Peyer's patch (tissue), 4 donors: ENCODE results near the gene MCUR1. TPM values are rescaled to one million over a fixed set of nuclear protein-coding genes. Genes with fewer than 3 reads are reported as not detected.
A peak's percentile ranks its signal among the peaks of the same experiment; 100 is the strongest.

Experiments
- DNase-seq, 3 donors: peaks; one replicate each; pipeline ENCODE4 v3.0.0-alpha.2; 2017 to 2019
- H3K27ac ChIP-seq, 4 donors: fragments of 200-600 bp; sonication (generic); one replicate each; pipeline ENCODE4 v1.5.1; 2016 to 2019
- H3K27me3 ChIP-seq, 2 donors: fragments of 200-600 bp; sonication (generic); one replicate each; pipeline ENCODE4 v1.5.1; 2019
- H3K36me3 ChIP-seq, 3 donors: fragments of 200-600 bp; sonication (generic); one replicate each; pipeline ENCODE4 v1.5.1; 2016 to 2019
- H3K4me1 ChIP-seq, 4 donors: fragments of 200-600 bp; sonication (generic); one replicate each; pipeline ENCODE4 v1.5.1; 2016 to 2019
- H3K4me3 ChIP-seq, 4 donors: fragments of 200-600 bp; sonication (generic); 1 replicate in 3 of 4; 2 replicates in 1 of 4; pipeline ENCODE4 v1.5.1; 2016 to 2019; ENCODE audit warnings: mild to moderate bottlenecking in 1 of 4
- H3K9me3 ChIP-seq, 4 donors: fragments of 200-600 bp; sonication (generic); one replicate each; pipeline ENCODE4 v1.5.1; 2016 to 2019; ENCODE audit warnings: mild to moderate bottlenecking in 1 of 4
- CTCF ChIP-seq, 6 experiments: fragments of 450-650 bp in 4 of 6; fragments of 200-600 bp in 2 of 6; sonication (generic) in 1 of 6; IDR thresholded peaks; one replicate each; pipeline ENCODE4 v1.5.1; 2017 to 2019; ENCODE audit warnings: antibody characterized with exemption in 6 of 6, mild to moderate bottlenecking in 3 of 6, moderate library complexity in 1 of 6
- POLR2A ChIP-seq, 2 donors: fragments of 450-650 bp; IDR thresholded peaks; one replicate each; pipeline ENCODE4 v1.5.1; 2017; ENCODE audit warnings: antibody characterized with exemption in 2 of 2, mild to moderate bottlenecking in 2 of 2, moderate library complexity in 2 of 2
- total RNA-seq, 4 donors: library from RNA; depleted of rRNA; stranded (reverse); fragments of >200 nt; gene quantifications; one replicate each; pipeline ENCODE4 v1.1.0, GENCODE V29; 2016

MCUR1 gene
- total RNA-seq, 4 donors from 2014 or later = 20.6 to 49.4 (median 33.6) TPM

- no peaks in the 10 kb centered on the region for H3K27me3 ChIP-seq
- no peak overlapping the region for H3K27ac ChIP-seq
- H3K36me3 ChIP-seq = peaks cover 0 to 64% (median 0%) of the 10 kb centered on the region in 3 donors
- no peaks in the 10 kb centered on the region for H3K4me1 ChIP-seq
- TF ChIP-seq CTCF (IDR thresholded peaks at IDR 0.05) (no peak), POLR2A (IDR thresholded peaks at IDR 0.05) (no peak)
- DNase-seq = no peak
- H3K9me3 ChIP-seq = no peaks in the 10 kb centered on the region
- no peak overlapping the region for H3K4me3 ChIP-seq
Observed at GRCh38 chr6:13800615-13801014, 13.7 kb downstream of the MCUR1 start.

DNA sequence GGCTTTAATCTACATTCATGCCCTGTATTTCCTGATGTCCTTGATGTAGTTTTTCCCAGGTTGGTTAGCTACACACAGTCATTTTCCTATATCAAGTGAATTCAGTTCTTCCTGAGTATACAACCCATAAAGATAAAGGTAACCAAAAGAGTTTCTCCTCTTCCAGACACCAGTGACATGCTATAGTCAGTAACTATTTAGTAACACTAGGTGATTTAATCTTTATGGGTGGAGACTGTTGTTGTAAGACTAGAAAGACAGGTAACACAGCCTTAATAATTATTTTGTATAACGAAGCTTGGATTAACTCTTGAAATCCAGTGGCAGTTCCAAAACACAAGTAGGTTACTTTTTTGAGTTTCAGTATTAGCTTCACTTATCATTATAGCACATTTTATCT is 17.6 kb downstream of the MCUR1 start:
- Histone ChIP-seq H3K27ac (no peak overlapping the region), H3K9me3 (no peaks in the 10 kb centered on the region), H3K36me3 (peaks cover 0 to 63% (median 0%) of the 10 kb centered on the region in 3 donors), H3K4me1 (no peaks in the 10 kb centered on the region), H3K27me3 (no peaks in the 10 kb centered on the region), H3K4me3 (no peak overlapping the region)
- TF ChIP-seq POLR2A (IDR thresholded peaks at IDR 0.05) (no peak), CTCF (IDR thresholded peaks at IDR 0.05) (no peak)
- DNase-seq = no peak

GRCh38 chr6:13795041-13795750 is 19.2 kb downstream of the MCUR1 start:
- Histone ChIP-seq H3K4me3 (no peak overlapping the region), H3K4me1 (no peaks in the 10 kb centered on the region), H3K36me3 (peaks cover 0 to 64% (median 0%) of the 10 kb centered on the region in 3 donors), H3K27me3 (no peaks in the 10 kb centered on the region), H3K9me3 (no peaks in the 10 kb centered on the region), H3K27ac (no peak overlapping the region)
- DNase-seq = peak; percentile 68 to 93 (median 77)
- no peak for TF ChIP-seq POLR2A (IDR thresholded peaks at IDR 0.05)
- peak; percentile 75 to 93 (median 90) for TF ChIP-seq CTCF (IDR thresholded peaks at IDR 0.05)

DNA sequence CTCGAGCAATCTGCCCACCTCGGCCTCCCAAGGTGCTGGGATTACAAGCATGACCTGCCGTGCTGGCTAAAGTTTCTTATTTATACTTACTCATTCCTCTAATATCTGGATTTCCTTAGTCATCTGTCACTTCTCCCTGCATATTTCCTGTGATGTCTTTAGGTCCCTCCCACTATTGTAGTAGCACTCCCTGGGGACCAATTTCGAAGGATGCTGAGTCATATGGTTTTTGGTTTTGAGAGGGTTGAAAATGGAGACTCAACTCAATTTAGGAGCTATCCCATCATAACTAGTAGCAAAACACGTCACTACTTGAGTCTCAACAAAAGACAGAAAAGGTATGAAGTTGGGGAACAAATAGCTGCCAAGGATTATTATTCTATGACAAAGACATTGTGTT is 20.2 kb downstream of the MCUR1 start:
- Histone ChIP-seq H3K4me3 (no peak overlapping the region), H3K4me1 (no peaks in the 10 kb centered on the region), H3K27ac (no peak overlapping the region), H3K36me3 (peaks cover 0 to 65% (median 0%) of the 10 kb centered on the region in 3 donors), H3K27me3 (no peaks in the 10 kb centered on the region), H3K9me3 (no peaks in the 10 kb centered on the region)
- DNase-seq = no peak
- TF ChIP-seq CTCF (IDR thresholded peaks at IDR 0.05) = no peak
- TF ChIP-seq POLR2A (IDR thresholded peaks at IDR 0.05) = no peak

GRCh38 chr6:13789746-13790145 is 24.6 kb downstream of the MCUR1 start:
- H3K36me3 ChIP-seq = peaks cover 0 to 52% (median 0%) of the 10 kb centered on the region in 3 donors
- no peak for TF ChIP-seq POLR2A (IDR thresholded peaks at IDR 0.05)
- no peak for TF ChIP-seq CTCF (IDR thresholded peaks at IDR 0.05)
- H3K4me3 ChIP-seq = no peak overlapping the region
- H3K27ac ChIP-seq = no peak overlapping the region
- no peaks in the 10 kb centered on the region for H3K4me1 ChIP-seq
- DNase-seq = no peak
- no peaks in the 10 kb centered on the region for H3K27me3 ChIP-seq
- H3K9me3 ChIP-seq = no peaks in the 10 kb centered on the region
